GM18868 (cell line): ENCODE results near the gene TM4SF5.

Source experiments
- ATAC-seq: cut with Tn5 transposase; IDR thresholded peaks from one replicate; pipeline ENCODE4 v1.9.1; 2021; ENCODE audit warnings: mild to moderate bottlenecking, moderate library complexity; ENCODE audit not compliant: unreplicated experiment

TM4SF5 gene

DNA sequence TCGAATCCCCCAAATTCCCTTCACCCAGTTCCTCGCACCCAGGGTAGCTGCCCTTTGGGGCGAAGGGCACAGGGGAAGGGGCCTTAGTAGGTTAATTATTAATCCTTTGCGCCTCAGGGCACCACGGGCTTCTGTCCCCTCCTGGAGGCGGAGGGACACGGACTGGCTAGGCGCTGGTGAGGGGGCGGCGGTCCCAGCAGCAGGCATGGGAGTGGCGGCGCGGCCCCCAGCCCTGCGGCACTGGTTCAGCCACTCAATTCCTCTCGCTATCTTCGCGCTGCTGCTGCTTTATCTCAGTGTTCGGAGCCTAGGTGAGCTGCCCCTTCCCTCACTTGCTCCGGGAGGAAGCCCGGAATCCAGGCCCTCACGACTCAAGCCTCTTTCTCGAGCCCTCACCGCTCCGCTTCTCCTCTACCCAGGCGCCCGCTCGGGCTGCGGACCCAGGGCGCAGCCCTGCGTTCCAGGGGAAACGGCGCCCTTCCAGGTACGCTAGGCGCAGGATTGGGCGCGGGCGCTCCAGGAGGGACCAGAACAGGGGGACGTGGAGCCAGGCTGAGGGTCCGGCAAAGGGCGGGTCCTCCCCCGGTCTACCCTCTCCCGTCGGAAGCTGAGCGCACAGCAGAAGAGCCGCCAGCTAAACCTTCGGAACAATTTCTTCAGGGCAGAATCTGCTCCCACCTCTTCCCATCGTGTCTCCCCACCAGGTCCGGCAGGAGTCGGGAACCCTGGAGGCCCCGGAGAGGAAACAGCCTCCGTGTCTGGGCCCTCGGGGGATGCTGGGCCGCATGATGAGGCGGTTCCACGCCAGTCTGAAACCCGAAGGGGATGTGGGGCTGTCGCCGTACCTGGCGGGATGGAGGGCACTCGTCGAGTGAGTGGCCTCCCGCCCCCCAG is 17.4 kb downstream of the TM4SF5 start, which contains the start of gene GLTPD2:
Gene GLTPD2, plus strand, starts transcription at position 158 of the 894 bp plus-strand sequence. Its CDS starts 48 bp downstream, at position 206.
- ATAC-seq: no peak

DNA sequence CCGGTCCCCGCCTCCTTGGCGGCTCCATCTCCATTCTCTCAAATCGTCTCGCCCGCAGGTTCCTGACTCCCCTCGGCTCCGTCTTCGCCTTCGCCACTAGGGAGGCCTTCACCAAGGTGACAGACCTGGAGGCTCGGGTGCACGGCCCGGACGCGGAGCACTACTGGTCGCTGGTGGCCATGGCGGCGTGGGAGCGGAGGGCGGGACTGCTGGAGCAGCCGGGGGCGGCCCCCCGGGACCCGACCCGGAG is 17.9 kb downstream of the TM4SF5 start:
- ATAC-seq: no peak

DNA sequence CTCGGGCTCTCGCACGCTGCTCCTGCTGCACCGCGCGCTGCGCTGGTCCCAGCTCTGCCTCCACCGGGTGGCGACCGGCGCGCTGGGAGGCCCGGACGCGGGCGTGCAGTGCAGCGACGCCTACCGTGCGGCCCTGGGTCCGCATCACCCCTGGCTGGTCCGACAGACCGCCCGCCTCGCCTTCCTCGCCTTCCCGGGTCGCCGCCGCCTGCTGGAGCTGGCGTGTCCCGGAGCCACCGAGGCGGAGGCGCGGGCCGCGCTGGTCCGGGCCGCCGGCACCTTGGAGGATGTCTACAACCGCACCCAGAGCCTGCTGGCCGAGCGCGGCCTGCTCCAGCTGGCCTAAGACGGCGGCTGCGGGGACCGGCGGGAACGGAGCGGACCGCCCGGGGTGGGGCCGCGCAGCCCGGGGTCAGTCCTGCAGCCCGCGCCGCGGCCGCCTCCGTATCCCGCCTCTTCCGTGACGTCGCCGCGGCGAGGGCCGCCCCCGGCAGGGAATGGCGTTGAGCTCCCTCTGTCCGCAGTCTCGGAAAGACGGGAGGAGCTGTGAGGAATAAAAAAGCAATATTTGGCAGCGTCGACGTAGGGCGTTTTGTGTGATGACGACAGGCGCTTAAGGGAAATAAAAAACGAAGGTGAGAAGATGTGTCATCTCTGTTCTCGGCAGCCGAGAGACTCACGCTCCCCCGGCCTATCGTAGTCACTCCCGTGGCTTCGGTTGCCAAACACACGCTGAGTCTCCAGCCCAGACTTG is 18.4 kb downstream of the TM4SF5 start:
- peak; percentile 87 for ATAC-seq

GRCh38 chr17:4790705-4791088 is 19.0 kb downstream of the TM4SF5 start:
- no peak for ATAC-seq

- ATAC-seq: no peak
Observed at GRCh38 chr17:4795168-4795567, 23.5 kb downstream of the TM4SF5 start.

DNA sequence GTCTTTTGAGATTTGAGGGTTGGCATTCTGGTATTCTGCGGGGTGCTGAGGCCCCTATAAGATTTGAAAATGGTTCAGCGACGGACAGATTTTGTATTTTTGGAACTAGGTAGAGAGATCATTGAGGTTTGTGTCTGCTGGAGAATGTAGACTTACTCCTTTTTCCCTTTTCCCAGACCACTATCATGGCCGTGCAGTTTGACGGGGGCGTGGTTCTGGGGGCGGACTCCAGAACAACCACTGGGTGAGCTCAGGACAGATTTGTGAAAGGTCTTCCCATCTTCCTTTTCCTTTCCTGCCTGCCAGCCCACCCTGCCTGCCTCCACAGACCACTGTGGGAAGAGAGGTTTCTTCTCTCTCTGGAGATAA is 24.9 kb downstream of the TM4SF5 start:
- ATAC-seq: no peak

DNA sequence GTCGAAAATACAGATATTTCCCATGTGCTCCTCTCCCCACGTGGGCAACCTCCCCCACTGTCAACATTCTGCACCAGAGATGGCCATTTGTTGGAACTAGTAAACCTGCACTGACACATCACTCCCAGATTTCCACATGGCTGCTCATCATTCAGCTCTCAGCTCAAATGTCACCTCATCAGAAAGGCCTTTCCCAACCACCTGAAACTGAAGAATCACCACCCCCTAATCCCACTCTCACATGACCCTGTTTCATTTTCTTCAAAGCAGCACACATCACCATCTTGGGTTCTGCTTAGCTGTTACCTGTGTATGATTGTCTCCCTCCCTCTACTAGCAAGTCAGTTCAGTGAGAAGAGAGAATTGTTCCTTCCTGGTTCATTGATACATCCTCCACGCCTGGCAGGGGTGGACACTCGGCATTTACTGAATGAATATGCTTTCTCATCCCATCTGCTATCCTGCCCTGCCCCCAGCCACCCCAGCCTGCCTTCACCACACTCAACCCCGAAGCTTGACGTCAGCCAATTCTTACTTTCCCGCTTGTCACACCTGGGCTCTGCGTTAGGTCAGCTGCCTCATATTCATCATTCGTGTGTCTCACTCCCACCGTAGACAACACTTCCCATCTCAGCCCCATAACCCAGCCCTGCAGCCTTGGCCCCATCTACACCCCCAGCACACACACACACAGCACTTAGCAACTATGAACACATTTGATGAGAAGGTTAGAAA is 28.9 kb downstream of the TM4SF5 start:
- no peak for ATAC-seq

GRCh38 chr17:4802228-4802627 is 30.5 kb downstream of the TM4SF5 start, which contains the start of gene C17orf114:
C17orf114 (minus strand) TSS chr17:4802328.
- no peak for ATAC-seq

DNA sequence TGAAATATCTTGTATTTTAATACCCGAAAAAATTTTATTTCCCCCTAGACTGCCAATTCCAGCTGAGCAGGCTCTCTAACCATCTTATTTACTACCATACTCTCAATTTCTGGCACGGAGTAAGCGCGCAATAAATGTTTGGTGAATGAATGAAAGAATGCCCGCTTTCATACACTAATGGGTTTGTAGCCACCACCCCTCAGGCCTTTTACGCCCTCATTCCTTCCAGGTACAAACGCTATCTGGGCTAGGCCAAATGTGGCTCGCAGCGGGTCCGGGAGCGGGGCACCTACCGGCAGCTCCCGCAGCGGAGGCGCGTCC is 34.7 kb downstream of the TM4SF5 start:
- ATAC-seq: no peak

- ATAC-seq: peak; percentile 91
Observed at GRCh38 chr17:4806777-4807604, 35.3 kb downstream of the TM4SF5 start, which contains the start of gene PLD2. PLD2 (plus strand) TSS chr17:4807152; CDS start chr17:4807773, 621 bp downstream.

GRCh38 chr17:4807605-4808377 is 36.1 kb downstream of the TM4SF5 start:
- no peak for ATAC-seq

DNA sequence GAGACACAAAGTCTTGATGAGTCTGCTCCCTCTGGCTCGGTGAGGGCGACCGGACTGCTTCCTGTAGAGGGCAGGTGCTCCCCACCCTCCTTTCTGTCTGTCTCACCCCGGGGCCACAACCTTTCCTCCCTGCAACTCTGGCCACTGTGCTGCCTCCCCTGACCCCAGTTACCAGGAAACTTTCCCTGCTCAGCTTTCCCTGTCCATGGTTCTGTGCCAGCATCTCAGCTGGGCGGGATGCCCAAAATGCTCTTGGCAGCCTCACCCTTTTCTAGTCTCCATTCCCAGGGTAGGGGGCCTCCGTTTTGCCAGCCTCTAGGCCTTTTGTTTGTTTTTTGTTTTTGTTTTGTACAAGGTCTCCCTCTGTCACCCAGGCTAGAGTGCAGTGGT is 36.7 kb downstream of the TM4SF5 start:
- no peak for ATAC-seq

GRCh38 chr17:4810696-4811290 is 39.1 kb downstream of the TM4SF5 start:
- ATAC-seq: no peak

- no peak for ATAC-seq
Observed at GRCh38 chr17:4811471-4811870, 39.8 kb downstream of the TM4SF5 start.

GRCh38 chr17:4812690-4813089 is 41.0 kb downstream of the TM4SF5 start:
- ATAC-seq: no peak

DNA sequence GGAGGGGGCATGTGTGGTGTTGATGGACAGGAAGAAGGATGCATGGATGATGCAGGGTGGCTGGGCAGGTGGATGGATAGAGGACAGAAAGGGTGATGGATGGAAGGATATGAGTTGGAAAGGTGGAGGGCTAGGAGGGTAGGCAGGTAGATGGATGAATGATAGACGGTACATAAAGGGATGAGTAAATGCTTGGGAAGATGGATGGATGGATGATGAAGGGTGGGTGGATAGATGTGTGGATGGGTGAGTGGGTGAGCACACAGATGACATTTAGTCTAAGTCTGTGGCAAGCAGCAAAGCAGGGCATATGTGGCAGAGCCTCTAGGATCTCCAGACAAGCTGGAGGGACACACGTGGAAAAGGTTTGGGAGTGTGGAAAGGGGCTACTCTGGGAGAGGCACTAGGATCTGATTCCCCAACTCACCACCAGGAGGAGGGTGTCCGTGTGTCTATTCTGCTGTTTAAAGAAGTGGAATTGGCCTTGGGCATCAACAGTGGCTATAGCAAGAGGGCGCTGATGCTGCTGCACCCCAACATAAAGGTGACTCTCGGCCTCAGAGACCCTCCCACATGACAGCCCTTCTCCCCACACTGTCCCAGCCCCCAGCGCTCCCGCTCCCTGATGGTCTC is 43.5 kb downstream of the TM4SF5 start:
- ATAC-seq: no peak

- no peak for ATAC-seq
Observed at GRCh38 chr17:4816826-4817225, 45.1 kb downstream of the TM4SF5 start.

DNA sequence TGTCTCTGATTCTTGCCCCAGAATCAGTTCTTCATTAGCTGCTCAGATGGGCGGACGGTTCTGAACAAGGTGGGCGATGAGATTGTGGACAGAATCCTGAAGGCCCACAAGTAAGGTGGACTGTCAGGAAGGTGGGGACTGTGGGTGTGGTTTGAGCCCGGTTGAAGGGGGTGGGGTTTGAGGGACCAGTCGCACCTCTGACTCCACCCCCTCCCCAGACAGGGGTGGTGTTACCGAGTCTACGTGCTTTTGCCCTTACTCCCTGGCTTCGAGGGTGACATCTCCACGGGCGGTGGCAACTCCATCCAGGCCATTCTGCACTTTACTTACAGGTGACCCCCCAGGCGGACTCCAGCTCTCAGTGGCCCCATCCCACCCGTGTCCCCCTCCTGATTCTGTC is 46.6 kb downstream of the TM4SF5 start:
- no peak for ATAC-seq

GRCh38 chr17:4822835-4823234 is 51.1 kb downstream of the TM4SF5 start:
- ATAC-seq: no peak
